Measurements from ENCODE around the gene CCDC190.

DNA sequence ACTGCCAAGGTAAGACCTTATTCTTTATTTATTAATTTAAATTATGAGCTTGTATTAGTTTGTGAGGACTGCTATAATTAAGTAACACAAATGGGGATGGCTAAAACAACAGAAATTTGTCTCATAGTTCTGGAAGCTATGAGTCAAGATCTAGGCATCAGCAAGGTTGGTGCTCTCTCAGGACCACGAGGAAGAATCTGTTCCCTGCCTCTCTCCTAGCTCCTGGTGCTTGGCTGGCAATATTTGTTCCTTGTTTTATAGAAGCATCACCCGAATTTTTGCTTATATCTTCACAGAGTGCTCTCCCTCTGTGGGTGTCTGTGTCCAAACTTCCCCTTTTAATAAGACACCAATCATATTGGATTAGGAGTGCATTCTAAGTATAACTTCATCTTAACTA lies 41.4 kb upstream of the CCDC190 start:
- TF ChIP-seq, protein P1, sequence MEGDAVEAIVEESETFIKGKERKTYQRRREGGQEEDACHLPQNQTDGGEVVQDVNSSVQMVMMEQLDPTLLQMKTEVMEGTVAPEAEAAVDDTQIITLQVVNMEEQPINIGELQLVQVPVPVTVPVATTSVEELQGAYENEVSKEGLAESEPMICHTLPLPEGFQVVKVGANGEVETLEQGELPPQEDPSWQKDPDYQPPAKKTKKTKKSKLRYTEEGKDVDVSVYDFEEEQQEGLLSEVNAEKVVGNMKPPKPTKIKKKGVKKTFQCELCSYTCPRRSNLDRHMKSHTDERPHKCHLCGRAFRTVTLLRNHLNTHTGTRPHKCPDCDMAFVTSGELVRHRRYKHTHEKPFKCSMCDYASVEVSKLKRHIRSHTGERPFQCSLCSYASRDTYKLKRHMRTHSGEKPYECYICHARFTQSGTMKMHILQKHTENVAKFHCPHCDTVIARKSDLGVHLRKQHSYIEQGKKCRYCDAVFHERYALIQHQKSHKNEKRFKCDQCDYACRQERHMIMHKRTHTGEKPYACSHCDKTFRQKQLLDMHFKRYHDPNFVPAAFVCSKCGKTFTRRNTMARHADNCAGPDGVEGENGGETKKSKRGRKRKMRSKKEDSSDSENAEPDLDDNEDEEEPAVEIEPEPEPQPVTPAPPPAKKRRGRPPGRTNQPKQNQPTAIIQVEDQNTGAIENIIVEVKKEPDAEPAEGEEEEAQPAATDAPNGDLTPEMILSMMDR (conservative IDR thresholded peaks at IDR 0.05): no peak
- no peak for TF ChIP-seq EZH2 (IDR thresholded peaks at IDR 0.05; ENCODE audit: low read depth)

Measured in PC-9 (cell line).